HL-60/S4 (cell line): Measurements from ENCODE around the gene PLEKHG5.
"Not testable (repeated sequence)": the region's sequence is repeated elsewhere in the genome, so short reads cannot be mapped to it uniquely, and the experiment has no call there.

Source experiments
- in situ Hi-C: fragments of 300-500 bp; cut with MboI; formaldehyde crosslinking; loops from 2 replicates; pipeline ENCODE4 v1.14.3; 2022; ENCODE audit warnings: low sequenced_read_pairs

PLEKHG5 gene

GRCh38 chr1:6466023-6466422 is 25.4 kb downstream of the PLEKHG5 start, which contains the start of gene TNFRSF25:
Gene TNFRSF25, minus strand, starts transcription at chr1:6466173. Its CDS starts 66 bp downstream, at chr1:6466107.
- in situ Hi-C loops: no loop called here

- in situ Hi-C loops: no loop called here
Measured at GRCh38 chr1:6465461-6466005, 25.9 kb downstream of the PLEKHG5 start.

GRCh38 chr1:6464915-6465314 is 26.6 kb downstream of the PLEKHG5 start:
- in situ Hi-C loops: no loop called here

- in situ Hi-C loops: no loop called here
Measured at GRCh38 chr1:6464514-6464836, 27.0 kb downstream of the PLEKHG5 start.

- in situ Hi-C loops: no loop called here
Measured at GRCh38 chr1:6463120-6463412, 28.4 kb downstream of the PLEKHG5 start.

GRCh38 chr1:6462412-6463119 is 28.9 kb downstream of the PLEKHG5 start:
- in situ Hi-C loops: no loop called here

GRCh38 chr1:6461538-6462411 is 29.7 kb downstream of the PLEKHG5 start:
- in situ Hi-C loops: no loop called here

GRCh38 chr1:6461051-6461530 is 30.4 kb downstream of the PLEKHG5 start:
- in situ Hi-C loops: no loop called here

- in situ Hi-C loops: no loop called here
Measured at GRCh38 chr1:6460301-6461050, 31.0 kb downstream of the PLEKHG5 start.

GRCh38 chr1:6459850-6460265 is 31.6 kb downstream of the PLEKHG5 start:
- in situ Hi-C loops: no loop called here

- in situ Hi-C loops: no loop called here
Measured at GRCh38 chr1:6456800-6457466, 34.5 kb downstream of the PLEKHG5 start.

- in situ Hi-C loops: not testable (repeated sequence)
Measured at GRCh38 chr1:6455752-6456520, 35.5 kb downstream of the PLEKHG5 start.

GRCh38 chr1:6454856-6455751 is 36.4 kb downstream of the PLEKHG5 start:
- in situ Hi-C loops: no loop called here

- in situ Hi-C loops: not testable (repeated sequence)
Measured at GRCh38 chr1:6453895-6454855, 37.3 kb downstream of the PLEKHG5 start.

GRCh38 chr1:6450943-6451373 is 40.5 kb downstream of the PLEKHG5 start:
- in situ Hi-C loops: no loop called here

GRCh38 chr1:6450486-6450885 is 41.0 kb downstream of the PLEKHG5 start:
- in situ Hi-C loops: not testable (repeated sequence)

GRCh38 chr1:6450005-6450450 is 41.4 kb downstream of the PLEKHG5 start:
- in situ Hi-C loops: no loop called here
